Caki2 (cell line): ENCODE results near the gene PPP1R9A. TPM values are rescaled to one million over a fixed set of nuclear protein-coding genes. Genes with fewer than 3 reads are reported as not detected.
A peak's percentile ranks its signal among the peaks of the same experiment; 100 is the strongest.
"Not testable (repeated sequence)": the region's sequence is repeated elsewhere in the genome, so short reads cannot be mapped to it uniquely, and the experiment has no call there.

Experiments used
- DNase-seq: peaks from one replicate; pipeline ENCODE4 v3.0.0-alpha.2; 2015; ENCODE audit warnings: low read depth
- in situ Hi-C: cut with HindIII; loops from 2 replicates; pipeline ENCODE4 v1.10.0; 2016; ENCODE audit warnings: low sequenced_read_pairs, low pct_unique_long_range_greater_than_20kb, mixed read lengths
- total RNA-seq: library from RNA; depleted of rRNA; stranded (reverse); fragments of >200 nt; shearing (Covaris generic); gene quantifications from 2 replicates; pipeline ENCODE4 v1.2.3, GENCODE V29; 2014; ENCODE audit warnings: low replicate concordance

The PPP1R9A gene
- total RNA-seq, 1 experiment from 2014 or later, result 10.8 TPM

DNA sequence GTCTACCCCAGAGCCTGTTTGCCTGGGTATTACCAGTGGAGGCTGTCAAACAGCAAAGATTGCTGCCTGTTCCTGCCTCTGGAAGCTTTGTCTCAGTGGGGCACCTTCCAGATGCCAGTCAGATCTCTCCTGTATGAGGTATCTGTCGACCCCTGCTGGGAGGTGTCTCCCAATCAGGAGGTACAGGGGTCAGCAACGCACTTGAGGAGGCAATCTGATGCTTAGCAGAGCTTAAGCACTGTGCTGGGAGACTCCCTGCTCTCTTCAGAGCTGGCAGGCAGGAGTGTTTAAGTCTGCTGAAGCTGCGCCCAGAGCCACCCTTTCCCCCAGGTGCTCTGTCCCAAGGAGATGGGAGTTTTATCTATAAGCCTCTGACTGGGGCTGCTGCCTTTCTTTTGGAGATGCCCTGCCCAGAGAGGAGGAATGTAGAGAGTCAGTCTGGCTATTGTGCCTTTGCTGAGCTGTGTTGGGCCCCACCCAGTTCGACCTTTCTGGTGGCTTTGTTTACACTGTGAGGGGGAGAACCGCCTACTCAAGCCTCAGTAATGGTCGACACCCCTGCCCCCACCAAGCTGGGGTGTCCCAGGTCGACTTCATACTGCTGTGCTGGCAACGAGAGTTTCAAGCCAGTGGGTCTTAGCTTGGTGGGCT is 62.2 kb downstream of the PPP1R9A start:
- peak; percentile 56 for DNase-seq
- in situ Hi-C loops, result no loop called here

GRCh38 chr7:94970085-94970576 is 62.7 kb downstream of the PPP1R9A start:
- DNase-seq, result peak; percentile 50
- in situ Hi-C loops, result no loop called here

DNA sequence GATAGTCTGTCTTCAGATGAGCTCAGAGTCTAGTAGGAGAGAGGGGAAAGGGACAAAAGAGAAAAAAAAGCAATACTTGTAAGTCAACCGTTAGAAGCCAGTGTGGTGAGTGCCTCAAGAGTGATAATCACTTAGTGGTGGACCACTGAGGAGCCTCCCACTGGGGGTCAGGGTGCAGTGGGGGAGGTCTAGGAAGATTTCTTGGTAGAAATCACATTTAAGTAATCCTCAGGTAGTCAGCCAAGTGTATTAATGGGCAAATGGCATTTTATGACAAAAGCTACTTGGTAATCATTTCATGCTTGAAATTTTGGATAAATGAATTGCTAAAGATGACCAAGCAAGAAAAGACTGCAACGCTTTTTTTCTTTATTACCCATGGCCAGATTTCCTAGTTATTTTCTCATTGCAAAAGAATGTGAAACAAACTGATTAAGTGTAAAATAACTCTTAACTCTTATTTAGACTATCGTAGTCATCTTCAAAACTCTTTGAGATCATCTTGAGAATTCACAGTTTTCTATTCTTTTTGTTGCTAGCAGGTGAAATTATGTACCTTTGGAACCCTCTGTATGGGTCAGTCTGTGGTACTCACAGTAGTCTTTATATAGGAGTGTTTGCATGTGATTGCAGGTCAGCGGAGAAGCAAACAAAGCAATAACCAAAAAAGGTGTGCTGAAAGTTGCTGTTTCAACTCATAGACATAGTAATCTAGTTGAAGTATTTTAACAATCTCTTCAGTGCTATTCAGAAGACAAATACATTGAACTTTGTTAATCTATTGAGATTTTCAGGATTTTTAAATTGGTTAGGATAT is 63.9 kb downstream of the PPP1R9A start:
- in situ Hi-C loops, result no loop called here
- peak; percentile 94 for DNase-seq

DNA sequence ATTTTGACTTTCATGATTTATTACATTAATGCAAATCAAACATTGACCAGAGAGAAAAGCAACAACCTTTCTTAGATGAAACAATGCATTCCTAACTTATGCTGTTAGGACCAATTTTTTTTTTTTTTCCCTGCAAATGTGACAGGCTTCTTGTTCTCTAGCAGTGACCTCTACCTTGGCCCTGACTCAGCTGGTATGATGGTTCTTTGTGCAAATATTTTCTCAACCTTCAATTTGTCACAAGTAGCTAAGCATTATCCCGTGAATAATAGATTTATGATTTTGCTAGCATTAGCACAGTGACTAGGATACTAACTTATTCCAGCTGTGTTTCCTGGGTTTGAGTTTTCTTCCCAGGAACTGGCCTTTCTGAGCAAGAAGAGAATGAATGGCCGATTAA is 64.9 kb downstream of the PPP1R9A start:
- peak; percentile 91 for DNase-seq
- in situ Hi-C loops, result no loop called here

- DNase-seq, result peak; percentile 25
- in situ Hi-C loops, result no loop called here
Observed at GRCh38 chr7:94973844-94974243, 66.5 kb downstream of the PPP1R9A start.

- in situ Hi-C loops, result no loop called here
- peak; percentile 56 for DNase-seq
Observed at GRCh38 chr7:94974423-94974822, 67.0 kb downstream of the PPP1R9A start.

GRCh38 chr7:94975336-94975735 is 67.9 kb downstream of the PPP1R9A start:
- peak; percentile 30 for DNase-seq
- in situ Hi-C loops, result no loop called here

DNA sequence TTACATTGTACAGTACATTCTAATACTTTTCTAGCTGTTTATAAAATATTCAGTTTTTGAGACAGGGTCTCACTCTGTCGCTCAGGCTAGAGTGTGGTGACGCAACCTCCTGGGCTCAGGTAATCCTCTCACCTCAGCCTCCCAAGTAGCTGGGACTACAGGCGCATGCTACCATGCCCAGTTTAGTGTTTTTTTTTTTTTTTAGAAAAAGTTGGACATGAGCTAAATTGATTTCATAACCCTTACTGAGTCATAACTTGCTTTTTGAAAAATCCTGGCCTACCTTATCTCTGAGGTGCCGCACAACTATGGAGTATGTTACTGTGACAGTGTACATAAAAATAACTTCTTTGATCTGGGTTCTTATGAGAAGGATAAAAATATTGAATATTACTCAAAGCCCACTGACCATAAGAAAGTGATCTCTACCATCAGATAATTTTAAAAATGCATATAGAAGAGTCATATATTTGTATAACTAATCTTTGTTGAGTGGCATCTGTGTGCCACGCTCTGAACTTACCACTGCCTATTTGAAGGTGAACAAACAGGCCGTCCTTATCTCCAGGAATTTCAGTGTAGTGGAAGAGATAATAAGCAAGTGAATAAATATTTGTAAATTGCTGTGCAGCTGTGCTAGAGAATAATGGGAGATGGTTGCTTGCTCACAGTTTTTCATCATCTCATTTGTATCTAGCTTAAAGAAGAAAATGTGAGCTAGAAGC is 73.2 kb downstream of the PPP1R9A start:
- in situ Hi-C loops, result no loop called here
- DNase-seq, result no peak

- DNase-seq, result no peak
- in situ Hi-C loops, result no loop called here
Observed at GRCh38 chr7:94995921-94996320, 88.5 kb downstream of the PPP1R9A start.

DNA sequence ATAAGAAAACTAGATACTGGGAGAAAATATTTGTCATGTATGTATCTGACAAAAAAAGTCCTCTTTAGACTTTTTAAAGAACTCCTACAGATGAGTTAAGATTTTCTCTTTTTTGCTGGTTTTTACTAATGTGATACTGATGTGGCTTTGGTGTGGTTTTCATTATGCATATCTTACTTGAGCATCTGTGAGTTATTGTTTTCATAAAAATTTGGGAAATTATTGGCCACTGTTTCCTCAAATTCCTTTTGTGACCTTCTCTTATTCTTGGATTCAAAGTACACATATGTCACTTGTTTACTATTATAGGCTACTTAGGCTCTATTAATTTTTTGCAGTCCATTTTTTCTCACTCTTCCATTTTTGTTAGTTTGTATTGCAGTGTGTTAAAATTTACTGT is 89.0 kb downstream of the PPP1R9A start:
- in situ Hi-C loops, result no loop called here
- no peak for DNase-seq

DNA sequence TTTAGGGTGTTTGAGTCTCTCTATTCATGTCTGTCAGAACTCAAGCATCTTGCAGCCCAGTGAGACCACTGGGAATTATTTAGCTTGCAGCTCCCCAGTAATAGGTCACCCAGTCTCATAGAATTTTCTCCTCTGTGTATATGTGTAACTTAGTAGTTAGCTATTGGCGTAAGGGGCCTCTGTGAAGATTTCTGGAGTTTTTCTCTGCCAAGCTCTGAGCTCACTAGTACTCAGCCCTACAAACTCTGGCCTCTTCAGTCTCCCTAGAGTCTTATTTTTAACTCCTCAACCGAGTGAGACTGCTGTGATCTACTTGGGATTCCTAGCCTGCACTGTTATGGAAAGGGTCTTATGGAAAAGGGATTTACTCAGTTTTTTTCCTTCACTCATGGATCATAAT is 90.2 kb downstream of the PPP1R9A start:
- in situ Hi-C loops, result no loop called here
- DNase-seq, result no peak

DNA sequence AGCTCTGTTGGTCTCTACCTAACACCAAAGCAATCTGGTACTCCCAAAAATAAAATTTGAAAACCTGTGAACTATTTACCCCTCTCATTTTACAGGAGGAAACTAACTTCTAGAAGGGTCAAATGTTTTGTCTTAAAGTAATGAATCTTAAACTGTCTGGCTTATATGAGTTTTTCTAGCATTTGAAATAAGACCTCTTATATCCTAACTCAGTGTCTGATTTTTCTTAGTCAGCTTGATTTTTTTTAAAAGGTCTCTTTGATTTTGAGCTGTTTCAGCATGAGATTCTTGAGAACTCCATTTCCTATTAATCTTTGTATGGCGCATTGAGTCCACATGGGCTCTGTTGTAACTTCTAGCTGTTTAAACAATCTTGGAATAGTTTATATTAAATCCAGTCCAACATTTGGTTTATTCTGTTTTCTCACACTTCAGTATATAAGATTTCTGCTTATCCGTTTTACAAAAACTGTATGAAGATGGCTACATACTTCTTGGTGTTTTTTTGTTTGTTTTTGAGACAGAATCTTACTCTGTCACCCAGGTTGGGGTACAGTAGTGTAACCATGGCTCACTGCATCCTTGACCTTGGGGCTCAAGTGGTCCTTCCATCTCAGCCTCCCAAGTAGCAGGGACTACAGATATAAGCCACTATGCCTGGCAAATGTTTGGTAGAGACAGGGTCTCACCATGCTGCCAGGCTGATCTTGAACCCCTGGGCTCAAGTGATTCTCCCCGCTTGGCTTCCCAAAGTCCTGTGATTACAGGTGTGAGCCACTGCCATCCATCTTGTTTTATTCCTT is 91.1 kb downstream of the PPP1R9A start:
- in situ Hi-C loops, result no loop called here

DNA sequence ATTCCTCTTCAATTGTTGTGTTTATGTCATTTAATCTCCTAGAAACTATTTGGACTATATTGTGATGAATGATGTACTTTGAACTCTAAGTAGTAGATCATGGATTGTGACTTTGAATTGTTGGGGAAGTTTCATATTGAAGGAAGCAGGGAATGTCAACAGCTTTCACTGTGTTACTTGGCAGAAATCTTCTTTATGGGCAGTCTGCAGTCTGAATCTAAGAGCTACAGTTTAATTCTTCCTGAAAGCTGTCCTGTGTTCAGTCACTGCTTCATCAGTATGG is 91.6 kb downstream of the PPP1R9A start:
- peak; percentile 31 for DNase-seq
- in situ Hi-C loops, result no loop called here

More for the DNA sequence above, 91.1 kb downstream of the PPP1R9A start:
- DNase-seq, result no peak

DNA sequence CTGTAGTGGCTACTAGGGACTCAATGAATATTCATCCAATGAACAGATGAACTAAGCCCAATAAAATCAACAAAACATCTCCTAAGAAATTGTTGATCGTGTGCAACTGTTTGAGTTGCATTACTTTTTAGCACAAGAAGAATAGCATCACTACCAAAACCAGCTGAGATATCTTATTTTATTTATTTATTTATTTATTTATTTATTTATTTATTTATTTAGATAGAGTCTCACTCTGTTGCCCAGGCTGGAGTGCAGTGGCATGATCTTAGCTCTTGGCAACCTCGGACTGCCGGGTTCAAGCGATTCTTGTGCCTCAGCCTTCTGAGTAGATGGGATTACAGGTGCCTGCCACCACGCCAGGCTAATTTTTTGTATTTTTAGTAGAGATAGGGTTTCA is 92.2 kb downstream of the PPP1R9A start:
- in situ Hi-C loops, DNase-seq: not testable (repeated sequence)

DNA sequence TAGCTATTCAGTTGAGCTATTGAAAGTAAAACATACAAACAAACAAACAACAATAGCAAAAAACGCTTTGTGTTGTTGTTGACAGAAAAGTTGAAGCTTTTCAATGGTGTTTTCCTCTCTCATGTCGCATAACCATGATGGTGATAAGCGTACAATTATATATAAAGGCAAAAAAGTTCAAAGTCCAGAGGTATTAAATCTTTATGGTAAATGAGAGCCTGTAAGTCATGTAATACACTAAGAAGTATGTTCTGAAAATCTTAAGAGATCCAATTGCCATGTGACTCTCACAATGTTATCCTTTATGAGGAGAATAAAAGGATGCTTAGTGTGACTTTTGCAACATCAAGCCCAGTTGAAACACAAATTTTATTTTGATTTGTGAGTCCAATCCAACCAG is 93.9 kb downstream of the PPP1R9A start:
- in situ Hi-C loops, result no loop called here
- DNase-seq, result no peak

- in situ Hi-C loops, result no loop called here
- DNase-seq, result no peak
Observed at GRCh38 chr7:95001815-95002561, 94.6 kb downstream of the PPP1R9A start.

DNA sequence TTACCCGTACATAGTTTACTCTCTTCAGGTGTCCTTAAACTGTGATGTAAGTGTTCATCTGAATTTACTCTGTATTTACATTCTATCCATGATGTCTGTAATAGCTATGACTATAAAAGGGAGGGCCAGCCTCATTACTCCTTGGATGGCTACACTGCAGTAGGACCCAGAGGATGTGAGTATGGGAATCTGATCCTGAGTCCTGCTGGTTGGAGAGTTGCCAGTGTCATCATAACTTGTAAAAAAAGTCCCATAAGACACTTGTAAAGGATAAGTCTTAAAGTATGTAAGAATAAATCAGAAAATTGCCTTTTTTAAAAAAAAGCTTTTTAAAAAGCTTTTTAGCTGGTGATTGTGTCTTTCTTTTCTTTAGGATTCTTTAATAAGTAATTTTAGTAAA is 95.4 kb downstream of the PPP1R9A start:
- in situ Hi-C loops, result no loop called here
- DNase-seq, result peak; percentile 31
